Keratinocyte (primary cell): ENCODE results near the gene ACAP2. TPM values are rescaled to one million over a fixed set of nuclear protein-coding genes. Genes with fewer than 3 reads are reported as not detected.
A peak's percentile ranks its signal among the peaks of the same experiment; 100 is the strongest.

Experiments
- DNase-seq: peaks from one replicate; pipeline ENCODE4 v3.0.0-alpha.2; 2011; ENCODE audit warnings: low read depth, missing footprints, low spot score
- FAIRE-seq: peaks from 2 replicates; lab custom pipeline; 2011; peaks lifted over from hg19 to GRCh38; lab: Jason Lieb, UNC
- H2AFZ ChIP-seq: 2 replicates; pipeline ENCODE4 v1.6.0; 2012; ENCODE audit warnings: low read length, control low read depth, inconsistent platforms; ENCODE audit not compliant: control insufficient read depth
- H3K27ac ChIP-seq: 2 replicates; pipeline ENCODE4 v1.5.1; 2011; ENCODE audit warnings: low read length; ENCODE audit not compliant: control insufficient read depth, insufficient read depth
- H3K27me3 ChIP-seq: 3 replicates; pipeline ENCODE4 v1.6.0; 2011; ENCODE audit warnings: low read length; ENCODE audit not compliant: control insufficient read depth, insufficient read depth; ENCODE audit errors: extremely low read depth
- H3K36me3 ChIP-seq, 2 experiments: 2 replicates in 1 of 2; 3 replicates in 1 of 2; pipeline ENCODE4 v1.5.1; 2011; ENCODE audit warnings: low read length in 2 of 2, mild to moderate bottlenecking in 1 of 2; ENCODE audit not compliant: control insufficient read depth in 2 of 2, insufficient read depth in 2 of 2; ENCODE audit errors: extremely low read depth in 1 of 2
- H3K4me1 ChIP-seq: 3 replicates; pipeline ENCODE4 v1.5.1; 2011; ENCODE audit warnings: low read length; ENCODE audit not compliant: control insufficient read depth, insufficient read depth; ENCODE audit errors: extremely low read depth
- H3K4me2 ChIP-seq: 3 replicates; pipeline ENCODE4 v1.6.0; 2011; ENCODE audit warnings: low read depth, low read length; ENCODE audit not compliant: control insufficient read depth, insufficient read depth; ENCODE audit errors: extremely low read depth
- H3K4me3 ChIP-seq, 3 experiments: fragments of 200-600 bp in 1 of 3; sonication (generic) in 1 of 3; 2 replicates in 2 of 3; 3 replicates in 1 of 3; pipeline ENCODE4 v1.5.1; 2011 to 2016; ENCODE audit warnings: low read length in 3 of 3, mild to moderate bottlenecking in 3 of 3, control low read depth in 2 of 3, inconsistent platforms in 1 of 3, low read depth in 1 of 3, mixed read lengths in 1 of 3, mixed run types in 1 of 3, moderate library complexity in 1 of 3; ENCODE audit not compliant: control insufficient read depth in 2 of 3, insufficient read depth in 2 of 3; ENCODE audit errors: extremely low read depth in 1 of 3
- H3K79me2 ChIP-seq: 2 replicates; pipeline ENCODE4 v1.6.0; 2012; ENCODE audit warnings: low read length; ENCODE audit not compliant: control insufficient read depth, insufficient read depth
- H3K9ac ChIP-seq: 3 replicates; pipeline ENCODE4 v1.6.0; 2011; ENCODE audit warnings: low read length; ENCODE audit not compliant: control insufficient read depth, insufficient read depth; ENCODE audit errors: extremely low read depth
- H3K9me1 ChIP-seq: 3 replicates; pipeline ENCODE4 v1.6.0; 2011; ENCODE audit warnings: low read length; ENCODE audit not compliant: control insufficient read depth, insufficient read depth; ENCODE audit errors: extremely low read depth
- H3K9me3 ChIP-seq: 2 replicates; pipeline ENCODE4 v1.5.1; 2012; ENCODE audit warnings: low read depth, low read length; ENCODE audit not compliant: control insufficient read depth
- H4K20me1 ChIP-seq: 3 replicates; pipeline ENCODE4 v1.6.0; 2011; ENCODE audit warnings: low read length; ENCODE audit not compliant: control insufficient read depth, insufficient read depth; ENCODE audit errors: extremely low read depth
- EZH2 ChIP-seq: IDR thresholded peaks from one replicate; pipeline ENCODE4 v1.6.1; 2012; ENCODE audit warnings: inconsistent platforms, mild to moderate bottlenecking, low read length, moderate library complexity
- dilution Hi-C: fragments of 300-500 bp; cut with MboI; formaldehyde crosslinking; loops from one replicate; pipeline ENCODE4 v1.7.0; 2020; ENCODE audit warnings: low sequenced_read_pairs; ENCODE audit not compliant: extremely low pct_ligation_motif_present
- polyA plus RNA-seq, 5 experiments: library from polyadenylated mRNA; depleted of rRNA in 3 of 5; stranded (reverse) in 3 of 5; stranded (forward) in 1 of 5; unstranded in 1 of 5; fragments of >200 nt; gene quantifications; 1 replicate in 1 of 5; 2 replicates in 3 of 5; 3 replicates in 1 of 5; pipeline versions ENCODE4 v1.2.1 to v1.2.3, GENCODE V29; 2011 to 2012; ENCODE audit warnings: missing spikeins in 2 of 5, low read depth in 1 of 5, low replicate concordance in 1 of 5
- TF ChIP-seq, protein P1 (sequence below), 3 experiments: IDR thresholded peaks in 1 of 3; conservative IDR thresholded peaks in 1 of 3; optimal IDR thresholded peaks in 1 of 3; 2 replicates in 2 of 3; 3 replicates in 1 of 3; pipeline versions ENCODE3 to v1.5.1; 2011; ENCODE audit warnings: low read length in 3 of 3, mild to moderate bottlenecking in 3 of 3, moderate library complexity in 2 of 3, control low read depth in 1 of 3, inconsistent platforms in 1 of 3; ENCODE audit not compliant: insufficient read depth in 2 of 3; ENCODE audit errors: extremely low read depth in 1 of 3

ACAP2 gene
- polyA plus RNA-seq, 1 donor (not counting 4 experiments of a cell fraction or from before 2014, with no cell fraction given) = 23.5 TPM

DNA sequence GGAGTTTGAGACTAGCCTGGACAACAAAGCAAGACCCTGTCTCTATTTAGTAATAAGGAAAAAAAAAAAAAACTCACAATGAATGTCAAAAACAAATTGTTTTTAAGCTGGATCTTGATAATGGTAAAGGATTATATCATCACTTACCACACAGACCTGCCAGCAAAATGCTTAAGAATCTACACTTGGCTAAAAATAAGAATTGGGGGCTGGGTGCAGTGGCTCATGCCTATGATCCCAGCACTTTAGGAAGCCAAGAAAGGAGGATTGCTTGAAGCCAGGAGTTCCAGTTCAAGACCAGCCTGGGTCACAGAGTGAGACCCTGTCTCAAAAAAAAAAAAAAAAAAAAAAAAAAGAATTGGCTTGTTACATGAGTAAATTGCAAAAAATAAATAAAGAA, 31.0 kb downstream of the ACAP2 start:
- no peak overlapping the region for H2AFZ ChIP-seq
- dilution Hi-C loops = no loop called here
- no peak overlapping the region for H3K4me3 ChIP-seq
- peaks cover 56% of the 10 kb centered on the region for H3K79me2 ChIP-seq
- no peak for DNase-seq
- H3K4me1 ChIP-seq = peaks cover 12% of the 10 kb centered on the region
- H3K27me3 ChIP-seq = no peaks in the 10 kb centered on the region
- no peaks in the 10 kb centered on the region for H3K36me3 ChIP-seq
- H3K9me1 ChIP-seq = peaks cover 3% of the 10 kb centered on the region
- H3K9me3 ChIP-seq = no peaks in the 10 kb centered on the region
- H4K20me1 ChIP-seq = peaks cover 4% of the 10 kb centered on the region
- TF ChIP-seq, protein P1, sequence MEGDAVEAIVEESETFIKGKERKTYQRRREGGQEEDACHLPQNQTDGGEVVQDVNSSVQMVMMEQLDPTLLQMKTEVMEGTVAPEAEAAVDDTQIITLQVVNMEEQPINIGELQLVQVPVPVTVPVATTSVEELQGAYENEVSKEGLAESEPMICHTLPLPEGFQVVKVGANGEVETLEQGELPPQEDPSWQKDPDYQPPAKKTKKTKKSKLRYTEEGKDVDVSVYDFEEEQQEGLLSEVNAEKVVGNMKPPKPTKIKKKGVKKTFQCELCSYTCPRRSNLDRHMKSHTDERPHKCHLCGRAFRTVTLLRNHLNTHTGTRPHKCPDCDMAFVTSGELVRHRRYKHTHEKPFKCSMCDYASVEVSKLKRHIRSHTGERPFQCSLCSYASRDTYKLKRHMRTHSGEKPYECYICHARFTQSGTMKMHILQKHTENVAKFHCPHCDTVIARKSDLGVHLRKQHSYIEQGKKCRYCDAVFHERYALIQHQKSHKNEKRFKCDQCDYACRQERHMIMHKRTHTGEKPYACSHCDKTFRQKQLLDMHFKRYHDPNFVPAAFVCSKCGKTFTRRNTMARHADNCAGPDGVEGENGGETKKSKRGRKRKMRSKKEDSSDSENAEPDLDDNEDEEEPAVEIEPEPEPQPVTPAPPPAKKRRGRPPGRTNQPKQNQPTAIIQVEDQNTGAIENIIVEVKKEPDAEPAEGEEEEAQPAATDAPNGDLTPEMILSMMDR (optimal IDR thresholded peaks at IDR 0.05 in 1 of 3, IDR thresholded peaks at IDR 0.05 in 1 of 3, conservative IDR thresholded peaks at IDR 0.05 in 1 of 3; ENCODE audit: extremely low read depth in 1 of 3, insufficient read depth in 2 of 3, low read length in 3 of 3) = no peak
- TF ChIP-seq EZH2 = no peak
- FAIRE-seq = no peak
- H3K4me2 ChIP-seq = no peak overlapping the region
- H3K9ac ChIP-seq = no peak overlapping the region
- no peak overlapping the region for H3K27ac ChIP-seq

DNA sequence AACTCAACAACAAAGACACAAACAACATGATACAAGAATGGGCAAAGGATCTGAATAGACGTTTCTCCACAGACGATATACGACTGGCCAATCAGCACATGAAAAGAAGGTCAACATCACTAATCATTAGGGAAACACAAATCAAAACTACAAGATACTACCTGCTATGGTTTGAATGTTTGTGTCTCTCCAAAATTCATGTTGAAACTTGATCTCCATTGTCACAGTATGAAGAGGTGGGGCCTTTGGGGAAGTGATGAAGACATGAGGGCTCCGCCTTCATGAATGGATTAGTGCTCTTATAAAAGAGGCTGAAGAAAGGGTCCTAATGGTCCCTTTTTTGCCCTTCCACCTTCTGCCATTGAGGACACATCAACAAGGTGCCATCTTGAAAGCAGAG, 32.3 kb downstream of the ACAP2 start:
- H4K20me1 ChIP-seq = peaks cover 4% of the 10 kb centered on the region
- H3K27me3 ChIP-seq = no peaks in the 10 kb centered on the region
- H3K4me3 ChIP-seq = no peak overlapping the region
- no peak for TF ChIP-seq EZH2
- TF ChIP-seq, protein P1 (optimal IDR thresholded peaks at IDR 0.05 in 1 of 3, IDR thresholded peaks at IDR 0.05 in 1 of 3, conservative IDR thresholded peaks at IDR 0.05 in 1 of 3; ENCODE audit: extremely low read depth in 1 of 3, insufficient read depth in 2 of 3, low read length in 3 of 3) = no peak
- dilution Hi-C loops = no loop called here
- H3K9me1 ChIP-seq = no peaks in the 10 kb centered on the region
- DNase-seq = no peak
- no peak overlapping the region for H2AFZ ChIP-seq
- H3K9me3 ChIP-seq = no peaks in the 10 kb centered on the region
- H3K4me2 ChIP-seq = peak overlapping the region; percentile 3
- H3K79me2 ChIP-seq = peaks cover 56% of the 10 kb centered on the region
- H3K9ac ChIP-seq = no peak overlapping the region
- H3K4me1 ChIP-seq = peaks cover 10% of the 10 kb centered on the region
- no peak for FAIRE-seq
- no peaks in the 10 kb centered on the region for H3K36me3 ChIP-seq
- no peak overlapping the region for H3K27ac ChIP-seq
